Natural killer cell (primary cell): Measurements from ENCODE around the gene L1TD1. TPM values are rescaled to one million over a fixed set of nuclear protein-coding genes. Genes with fewer than 3 reads are reported as not detected.

Experiments used
- ATAC-seq, 3 donors: fragments of 150-1000 bp in 2 of 3; fragments of 200-7000 bp in 1 of 3; cut with Tn5 transposase; 1 replicate in 1 of 3; 2 replicates in 2 of 3; pipeline ENCODE4 v1.10.0; 2021; ENCODE audit warnings: mild to moderate bottlenecking in 2 of 3, moderate library complexity in 2 of 3
- DNase-seq, 2 donors: peaks; one replicate each; pipeline versions ENCODE4 v3.0.0 to v3.0.0-alpha.2; 2013 to 2021; ENCODE audit warnings: mixed read lengths in 1 of 2
- H3K27ac ChIP-seq: one replicate; pipeline ENCODE4 v1.5.1; 2013; ENCODE audit warnings: mild to moderate bottlenecking, low read length
- H3K27me3 ChIP-seq: one replicate; pipeline ENCODE4 v1.6.1; 2013; ENCODE audit warnings: low read length; ENCODE audit not compliant: control insufficient read depth, insufficient read depth
- H3K36me3 ChIP-seq: one replicate; pipeline ENCODE4 v1.6.1; 2013; ENCODE audit warnings: low read length; ENCODE audit not compliant: control insufficient read depth, insufficient read depth
- H3K4me1 ChIP-seq: one replicate; pipeline ENCODE4 v1.6.1; 2013; ENCODE audit warnings: low read length; ENCODE audit not compliant: control insufficient read depth, insufficient read depth
- H3K4me3 ChIP-seq: one replicate; pipeline ENCODE4 v1.5.1; 2013; ENCODE audit warnings: low read length
- H3K9me3 ChIP-seq: one replicate; pipeline ENCODE4 v1.6.1; 2013; ENCODE audit warnings: low read length; ENCODE audit not compliant: control insufficient read depth, insufficient read depth
- H3K27ac Mint-ChIP-seq, 2 donors: one replicate each; pipeline ENCODE4 v1.8.0; 2022; ENCODE audit warnings: mild to moderate bottlenecking in 2 of 2, mixed read lengths in 2 of 2, moderate library complexity in 1 of 2
- H3K27me3 Mint-ChIP-seq, 2 donors: one replicate each; pipeline ENCODE4 v1.8.0; 2022; ENCODE audit warnings: low read depth in 2 of 2, mixed read lengths in 2 of 2
- H3K36me3 Mint-ChIP-seq: one replicate; pipeline ENCODE4 v1.8.0; 2022; ENCODE audit warnings: mixed read lengths
- H3K4me1 Mint-ChIP-seq, 2 donors: one replicate each; pipeline ENCODE4 v1.8.0; 2022; ENCODE audit warnings: mixed read lengths in 2 of 2
- H3K4me3 Mint-ChIP-seq: one replicate; pipeline ENCODE4 v1.8.0; 2022; ENCODE audit warnings: mild to moderate bottlenecking, moderate library complexity, mixed read lengths
- H3K9me3 Mint-ChIP-seq, 2 donors: one replicate each; pipeline ENCODE4 v1.8.0; 2022; ENCODE audit warnings: mixed read lengths in 2 of 2
- WGBS: methylation state at CpG from one replicate; pipeline ENCODE4 v1.1.7; 2013; ENCODE audit warnings: missing lambda C conversion rate; ENCODE audit not compliant: insufficient coverage; 5-methylcytosine and 5-hydroxymethylcytosine counted together
- intact Hi-C: fragments of 100-400 bp; cut with micrococcal nuclease; formaldehyde crosslinking; loops from one replicate; pipeline ENCODE4 v1.14.2; 2022
- total RNA-seq, 4 donors: library from RNA; stranded (reverse); fragments of 120-200 nt in 1 of 4; gene quantifications; one replicate each; pipeline versions ENCODE4 v1.2.3 to v1.2.4, GENCODE V29; 2013 to 2022
- TF ChIP-seq, protein P1 (sequence below): fragments of 200-600 bp; IDR thresholded peaks from one replicate; pipeline ENCODE4 v1.8.0; 2022; ENCODE audit warnings: antibody characterized with exemption

L1TD1 gene
- total RNA-seq, 3 donors from 2014 or later (not counting 1 experiment from before 2014, with no cell fraction given): 0.35 TPM; not detected in 2

DNA sequence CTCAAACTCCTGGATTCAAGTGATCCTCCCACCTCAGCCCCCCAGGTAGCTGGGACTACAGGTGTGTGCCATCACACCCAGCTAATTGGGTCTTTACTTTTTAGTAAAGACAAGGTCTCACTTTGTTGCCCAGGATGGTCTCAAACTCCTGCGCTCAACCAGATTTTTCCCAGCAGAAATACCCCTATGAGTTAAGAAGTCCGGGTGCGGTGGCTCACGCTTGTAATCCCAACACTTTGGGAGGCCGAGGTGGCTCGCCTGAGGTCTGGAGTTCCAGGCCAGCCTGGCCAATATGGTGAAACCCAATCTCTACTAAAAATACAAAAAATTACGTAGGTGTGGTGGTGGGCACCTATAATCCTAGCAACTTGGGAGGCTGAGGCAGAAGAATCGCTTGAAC, 6.5 kb upstream of the L1TD1 start:
- no peaks in the 10 kb centered on the region for H3K9me3 ChIP-seq
- no peaks in the 10 kb centered on the region for H3K4me1 ChIP-seq
- Mint-ChIP-seq H3K27me3 (peaks cover 1 to 3% of the 10 kb centered on the region in 2 donors), H3K27ac (no peak overlapping the region), H3K9me3 (no peaks in the 10 kb centered on the region), H3K4me3 (no peak overlapping the region), H3K4me1 (no peaks in the 10 kb centered on the region), H3K36me3 (no peaks in the 10 kb centered on the region)
- TF ChIP-seq, protein P1, sequence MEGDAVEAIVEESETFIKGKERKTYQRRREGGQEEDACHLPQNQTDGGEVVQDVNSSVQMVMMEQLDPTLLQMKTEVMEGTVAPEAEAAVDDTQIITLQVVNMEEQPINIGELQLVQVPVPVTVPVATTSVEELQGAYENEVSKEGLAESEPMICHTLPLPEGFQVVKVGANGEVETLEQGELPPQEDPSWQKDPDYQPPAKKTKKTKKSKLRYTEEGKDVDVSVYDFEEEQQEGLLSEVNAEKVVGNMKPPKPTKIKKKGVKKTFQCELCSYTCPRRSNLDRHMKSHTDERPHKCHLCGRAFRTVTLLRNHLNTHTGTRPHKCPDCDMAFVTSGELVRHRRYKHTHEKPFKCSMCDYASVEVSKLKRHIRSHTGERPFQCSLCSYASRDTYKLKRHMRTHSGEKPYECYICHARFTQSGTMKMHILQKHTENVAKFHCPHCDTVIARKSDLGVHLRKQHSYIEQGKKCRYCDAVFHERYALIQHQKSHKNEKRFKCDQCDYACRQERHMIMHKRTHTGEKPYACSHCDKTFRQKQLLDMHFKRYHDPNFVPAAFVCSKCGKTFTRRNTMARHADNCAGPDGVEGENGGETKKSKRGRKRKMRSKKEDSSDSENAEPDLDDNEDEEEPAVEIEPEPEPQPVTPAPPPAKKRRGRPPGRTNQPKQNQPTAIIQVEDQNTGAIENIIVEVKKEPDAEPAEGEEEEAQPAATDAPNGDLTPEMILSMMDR: no peak
- no peak for ATAC-seq
- intact Hi-C loops: no loop called here
- H3K36me3 ChIP-seq: no peaks in the 10 kb centered on the region
- no peak overlapping the region for H3K27ac ChIP-seq
- H3K4me3 ChIP-seq: no peak overlapping the region
- no peaks in the 10 kb centered on the region for H3K27me3 ChIP-seq
- no peak for DNase-seq
- 92% methylated on average over 7 of the region's 8 CpGs for WGBS

DNA sequence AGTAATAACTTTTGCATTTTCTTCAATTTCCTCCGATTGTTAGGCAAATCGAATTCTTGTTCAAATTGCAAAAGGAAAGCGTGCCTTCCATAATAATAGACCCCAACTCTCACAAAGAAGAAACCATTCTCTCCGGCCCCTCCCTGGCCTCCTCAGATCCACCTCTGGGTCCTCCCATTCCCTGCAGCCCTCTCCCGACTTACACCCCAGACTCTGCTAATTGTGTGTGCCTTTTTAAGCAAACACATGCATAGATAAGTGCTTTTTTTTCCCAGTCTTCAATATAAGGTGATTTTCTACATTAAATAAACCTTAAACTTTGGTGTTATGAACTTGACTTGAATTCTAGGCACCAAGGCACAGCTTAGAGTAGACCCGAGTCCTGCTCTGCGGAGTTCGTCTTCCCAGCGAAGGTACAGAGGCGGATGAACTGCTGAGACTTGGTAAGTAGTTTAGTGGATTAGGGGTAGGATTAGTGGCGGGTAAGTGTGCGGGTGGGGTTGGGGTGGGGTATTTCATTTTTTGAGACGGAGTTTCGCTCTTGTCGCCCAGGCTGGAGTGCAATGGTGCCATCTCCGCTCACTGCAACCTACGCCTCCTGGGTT, 1.5 kb downstream of the L1TD1 start:
- Histone ChIP-seq H3K36me3 (no peaks in the 10 kb centered on the region), H3K27ac (no peak overlapping the region), H3K27me3 (peaks cover 3% of the 10 kb centered on the region), H3K4me1 (no peaks in the 10 kb centered on the region), H3K9me3 (no peaks in the 10 kb centered on the region), H3K4me3 (no peak overlapping the region)
- H3K4me3 Mint-ChIP-seq: no peak overlapping the region
- WGBS: 86% methylated on average over 16 of the region's 17 CpGs
- no peak overlapping the region for H3K27ac Mint-ChIP-seq
- peaks cover 25% of the 10 kb centered on the region in 2 donors for H3K27me3 Mint-ChIP-seq
- TF ChIP-seq, protein P1: no peak
- H3K9me3 Mint-ChIP-seq: no peaks in the 10 kb centered on the region
- no peak for ATAC-seq
- peaks cover 0 to 6% of the 10 kb centered on the region in 2 donors for H3K4me1 Mint-ChIP-seq
- no peaks in the 10 kb centered on the region for H3K36me3 Mint-ChIP-seq
- DNase-seq: no peak
- intact Hi-C loops: no loop called here

DNA sequence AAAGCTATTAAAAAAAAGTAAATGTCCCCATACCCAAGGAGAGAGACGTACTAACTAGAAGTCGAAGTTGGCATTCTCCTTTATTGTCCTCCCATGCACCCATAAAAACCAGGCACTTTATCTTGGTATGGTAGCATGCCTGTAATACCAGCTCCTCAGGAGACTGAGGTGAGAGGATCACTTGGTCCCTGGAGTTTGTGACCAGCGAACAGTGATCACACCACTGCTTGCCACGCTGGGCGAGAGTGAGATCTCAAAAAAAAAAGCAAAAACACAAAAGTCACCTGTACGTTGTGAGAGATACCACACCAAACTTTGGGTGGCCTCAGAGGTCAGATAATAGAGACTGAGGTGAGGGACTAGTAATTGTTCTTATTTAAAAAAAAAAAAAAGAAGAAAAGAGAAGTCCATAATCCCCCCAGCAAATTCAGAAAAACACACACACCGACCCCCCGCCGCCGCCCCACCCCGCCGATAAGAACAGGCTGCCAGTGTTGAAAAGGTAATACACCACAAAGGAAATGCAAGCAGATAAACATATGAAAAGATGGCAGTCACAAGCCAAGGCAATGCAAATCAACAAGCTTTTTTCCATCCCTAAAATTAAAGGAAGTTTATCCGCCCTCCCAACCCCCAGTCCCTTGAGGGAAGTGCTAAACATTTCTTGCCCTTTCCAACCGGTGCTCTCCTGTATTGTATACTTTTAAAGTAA, 3.6 kb downstream of the L1TD1 start:
- no peak overlapping the region for H3K27ac ChIP-seq
- intact Hi-C loops: no loop called here
- no peaks in the 10 kb centered on the region for H3K36me3 ChIP-seq
- H3K4me1 Mint-ChIP-seq: peaks cover 0 to 6% of the 10 kb centered on the region in 2 donors
- TF ChIP-seq, protein P1: no peak
- WGBS: 32% methylated on average over 12 of the region's 14 CpGs
- H3K4me3 Mint-ChIP-seq: no peak overlapping the region
- H3K27me3 ChIP-seq: peaks cover 3% of the 10 kb centered on the region
- peaks cover 22% of the 10 kb centered on the region in 2 donors for H3K27me3 Mint-ChIP-seq
- no peak for ATAC-seq
- no peaks in the 10 kb centered on the region for H3K9me3 Mint-ChIP-seq
- H3K4me3 ChIP-seq: no peak overlapping the region
- H3K4me1 ChIP-seq: no peaks in the 10 kb centered on the region
- no peak overlapping the region for H3K27ac Mint-ChIP-seq
- H3K9me3 ChIP-seq: no peaks in the 10 kb centered on the region
- DNase-seq: no peak
- H3K36me3 Mint-ChIP-seq: no peaks in the 10 kb centered on the region
